NOMO-1 treated with dmso at 0.1 percent for 144 hours (cell line): ENCODE measurements around the gene DIAPH2.
"Not testable (repeated sequence)": the region's sequence is repeated elsewhere in the genome, so short reads cannot be mapped to it uniquely, and the experiment has no call there.

ENCODE experiments used
- DNase-seq: peaks from one replicate; lab custom pipeline; 2025; ENCODE audit not compliant: unreplicated experiment; lab: John Stamatoyannopoulos, UW

Gene DIAPH2

GRCh38 chrX:97367125-97367524, 682.5 kb downstream of the DIAPH2 start:
- no peak for DNase-seq

- DNase-seq, result no peak
Observed at GRCh38 chrX:97369947-97370346, 685.3 kb downstream of the DIAPH2 start.

- no peak for DNase-seq
Observed at GRCh38 chrX:97372001-97372766, 687.5 kb downstream of the DIAPH2 start.

- no peak for DNase-seq
Observed at GRCh38 chrX:97374266-97374665, 689.6 kb downstream of the DIAPH2 start.

GRCh38 chrX:97380200-97380599, 695.6 kb downstream of the DIAPH2 start:
- no peak for DNase-seq

GRCh38 chrX:97384685-97385084, 700.0 kb downstream of the DIAPH2 start:
- DNase-seq, result no peak

GRCh38 chrX:97387004-97387403, 702.4 kb downstream of the DIAPH2 start:
- no peak for DNase-seq

GRCh38 chrX:97389761-97390192, 705.1 kb downstream of the DIAPH2 start:
- DNase-seq, result no peak

- DNase-seq, result no peak
Observed at GRCh38 chrX:97397371-97397770, 712.7 kb downstream of the DIAPH2 start.

GRCh38 chrX:97398030-97398551, 713.4 kb downstream of the DIAPH2 start:
- no peak for DNase-seq

GRCh38 chrX:97399400-97399799, 714.8 kb downstream of the DIAPH2 start:
- DNase-seq, result no peak

- DNase-seq, result no peak
Observed at GRCh38 chrX:97400492-97400891, 715.9 kb downstream of the DIAPH2 start.

GRCh38 chrX:97401154-97401553, 716.5 kb downstream of the DIAPH2 start:
- no peak for DNase-seq

- DNase-seq, result no peak
Observed at GRCh38 chrX:97401586-97402136, 717.0 kb downstream of the DIAPH2 start.

- DNase-seq, result no peak
Observed at GRCh38 chrX:97402333-97402732, 717.7 kb downstream of the DIAPH2 start.

GRCh38 chrX:97402903-97403302, 718.3 kb downstream of the DIAPH2 start:
- DNase-seq, result no peak

- no peak for DNase-seq
Observed at GRCh38 chrX:97405031-97405660, 720.5 kb downstream of the DIAPH2 start.

GRCh38 chrX:97409632-97410415, 725.2 kb downstream of the DIAPH2 start:
- DNase-seq, result not testable (repeated sequence)

- no peak for DNase-seq
Observed at GRCh38 chrX:97416461-97416860, 731.8 kb downstream of the DIAPH2 start.

GRCh38 chrX:97429101-97429500, 744.5 kb downstream of the DIAPH2 start:
- no peak for DNase-seq

- no peak for DNase-seq
Observed at GRCh38 chrX:97431281-97431680, 746.6 kb downstream of the DIAPH2 start.
